GM18526 (cell line): ENCODE data around the gene VAPB.

Experiments
- POLR2A ChIP-seq: IDR thresholded peaks from 3 replicates; pipeline ENCODE4 v1.6.1; 2011; ENCODE audit not compliant: insufficient read length; ENCODE audit errors: extremely low read depth

VAPB gene

DNA sequence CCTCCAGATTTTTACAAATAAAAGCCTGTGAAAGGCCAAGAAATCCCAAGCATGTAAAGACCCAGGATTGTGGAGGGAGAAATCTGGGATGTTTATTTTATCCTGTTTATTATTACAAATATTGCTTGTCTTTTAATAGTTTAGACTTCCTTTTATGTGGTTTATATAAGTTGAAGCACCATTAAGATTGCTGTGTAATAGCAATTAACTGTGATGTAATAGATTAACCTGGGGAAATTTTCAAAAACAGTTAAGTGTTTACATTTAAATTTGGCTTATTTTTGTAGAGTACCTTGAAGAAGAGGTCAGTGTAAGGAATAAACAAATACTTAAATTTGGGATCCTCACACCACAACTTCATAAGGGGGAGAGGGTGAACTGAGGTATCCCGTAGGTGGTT, 27.0 kb downstream of the VAPB start:
- TF ChIP-seq POLR2A, result no peak

DNA sequence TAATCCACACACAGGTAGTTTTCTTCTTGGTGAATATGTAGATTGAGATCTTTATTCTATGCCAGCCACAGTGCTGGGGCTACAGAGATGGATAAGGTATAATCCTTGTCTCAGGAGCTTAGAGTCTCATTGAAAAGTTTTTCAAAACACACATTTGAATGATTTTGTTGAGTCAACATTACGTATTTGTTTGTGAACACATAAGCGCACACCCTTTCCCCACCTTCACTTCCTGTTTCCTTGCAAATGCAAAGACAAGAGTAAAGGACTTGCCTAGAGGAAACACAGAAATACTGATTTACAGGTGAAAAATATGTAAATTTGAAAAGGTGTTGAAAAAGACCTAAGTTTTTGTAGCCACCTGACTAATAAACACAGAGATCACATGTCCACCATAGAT, 27.8 kb downstream of the VAPB start:
- TF ChIP-seq POLR2A, result no peak

DNA sequence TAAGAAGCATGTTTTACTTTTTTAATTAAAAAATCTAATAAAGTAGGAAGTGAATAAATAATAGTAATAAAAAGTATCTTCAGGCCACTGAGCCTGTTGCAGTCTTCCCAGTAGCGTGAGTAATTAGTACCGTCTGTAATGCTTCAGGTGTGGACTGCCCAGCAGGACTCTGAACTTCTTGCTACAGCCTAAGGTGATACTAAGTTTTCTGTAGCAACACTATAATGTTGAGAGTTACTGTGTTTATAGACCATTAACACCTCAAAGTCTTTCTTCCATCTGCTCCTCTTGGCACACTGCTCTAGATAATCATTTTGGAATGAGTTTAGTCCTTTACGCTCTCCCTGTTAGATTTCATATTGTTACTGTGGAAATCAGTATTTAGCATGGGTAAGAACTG, 28.4 kb downstream of the VAPB start:
- TF ChIP-seq POLR2A, result no peak

DNA sequence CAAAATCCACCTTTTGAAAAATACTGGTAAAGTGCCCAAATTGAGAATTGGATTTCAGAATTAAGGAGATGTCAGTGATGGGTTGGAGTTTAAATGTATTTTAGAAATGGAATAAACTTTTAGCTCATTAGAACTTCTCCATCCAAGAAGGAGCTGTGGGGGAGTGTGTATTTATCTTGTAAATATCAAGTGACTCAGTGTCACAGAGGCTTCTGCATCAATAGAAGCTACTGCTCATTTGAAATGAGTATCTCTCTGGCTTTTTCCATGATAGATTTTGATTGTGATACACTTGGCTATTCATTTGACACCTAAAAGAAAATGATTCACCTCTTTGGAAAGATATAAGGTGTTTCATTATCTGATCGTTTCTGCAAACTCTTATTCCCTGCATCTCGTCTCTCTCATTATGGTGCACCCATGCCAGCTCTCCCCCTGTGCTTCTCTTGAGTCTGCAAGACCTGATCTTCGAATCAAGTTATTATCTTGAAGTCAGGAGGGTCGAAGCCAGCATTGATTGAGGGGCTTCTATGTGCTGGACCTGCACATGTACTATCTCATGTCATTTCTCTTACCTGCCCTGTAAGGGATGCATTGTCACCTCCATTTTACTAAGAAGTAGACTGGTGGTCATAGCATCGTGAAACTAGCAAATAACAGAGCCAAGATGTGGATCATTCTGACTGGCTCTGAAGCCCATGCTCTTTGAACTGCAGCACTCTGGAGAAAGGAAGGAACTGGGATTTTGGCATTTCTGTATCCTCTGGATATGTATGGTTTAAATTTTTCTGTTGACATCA, 30.1 kb downstream of the VAPB start:
- no peak for TF ChIP-seq POLR2A

DNA sequence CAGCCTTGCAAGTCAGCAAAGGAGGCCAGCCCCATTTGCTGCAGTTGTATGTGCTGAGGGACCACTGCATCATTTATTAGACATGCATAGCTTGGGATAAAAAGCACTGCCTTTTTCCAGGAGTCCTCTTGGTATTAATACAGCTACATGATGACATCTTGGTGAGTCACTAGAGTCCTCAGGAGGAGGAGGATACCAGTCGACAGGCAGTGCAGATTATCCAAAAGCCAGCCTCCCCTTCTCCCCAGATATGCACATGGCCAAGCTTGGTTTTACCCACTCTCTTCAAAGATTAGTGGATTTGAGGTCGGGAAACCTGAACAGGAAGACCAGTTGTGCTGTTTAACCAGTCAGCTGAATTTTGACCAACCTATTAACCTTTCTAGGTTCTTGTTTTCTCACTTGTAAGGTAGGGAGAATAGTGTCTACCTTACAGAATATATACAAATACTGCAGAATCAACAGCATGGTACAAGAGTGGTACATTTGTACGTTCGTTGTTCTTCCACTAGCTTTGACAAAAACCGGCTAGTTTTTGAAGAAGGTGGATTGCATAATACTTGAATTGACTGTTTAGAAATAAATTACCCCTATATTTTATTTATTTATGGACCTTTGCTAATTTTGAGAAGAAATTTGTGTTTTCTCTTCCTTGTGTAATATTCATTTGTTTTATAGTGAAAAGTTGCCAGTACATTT, 31.9 kb downstream of the VAPB start:
- TF ChIP-seq POLR2A, result no peak

DNA sequence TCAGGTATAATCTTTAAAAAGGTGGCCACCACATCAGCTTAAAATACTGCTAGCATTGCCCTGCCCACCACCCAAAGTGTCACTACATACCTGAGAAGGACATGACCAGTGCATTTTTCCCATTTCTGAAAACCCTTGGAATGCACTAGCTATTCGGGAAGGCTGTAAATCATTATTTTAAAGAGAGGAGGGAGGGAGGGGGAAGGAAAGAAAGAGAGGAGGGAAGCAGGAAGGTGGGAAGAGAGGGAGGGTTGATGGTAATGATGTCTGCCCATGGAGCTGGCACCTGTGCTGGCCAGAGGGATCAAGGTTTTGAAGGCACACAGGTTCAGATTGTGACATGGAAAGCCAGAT, 32.4 kb downstream of the VAPB start:
- TF ChIP-seq POLR2A, result no peak

DNA sequence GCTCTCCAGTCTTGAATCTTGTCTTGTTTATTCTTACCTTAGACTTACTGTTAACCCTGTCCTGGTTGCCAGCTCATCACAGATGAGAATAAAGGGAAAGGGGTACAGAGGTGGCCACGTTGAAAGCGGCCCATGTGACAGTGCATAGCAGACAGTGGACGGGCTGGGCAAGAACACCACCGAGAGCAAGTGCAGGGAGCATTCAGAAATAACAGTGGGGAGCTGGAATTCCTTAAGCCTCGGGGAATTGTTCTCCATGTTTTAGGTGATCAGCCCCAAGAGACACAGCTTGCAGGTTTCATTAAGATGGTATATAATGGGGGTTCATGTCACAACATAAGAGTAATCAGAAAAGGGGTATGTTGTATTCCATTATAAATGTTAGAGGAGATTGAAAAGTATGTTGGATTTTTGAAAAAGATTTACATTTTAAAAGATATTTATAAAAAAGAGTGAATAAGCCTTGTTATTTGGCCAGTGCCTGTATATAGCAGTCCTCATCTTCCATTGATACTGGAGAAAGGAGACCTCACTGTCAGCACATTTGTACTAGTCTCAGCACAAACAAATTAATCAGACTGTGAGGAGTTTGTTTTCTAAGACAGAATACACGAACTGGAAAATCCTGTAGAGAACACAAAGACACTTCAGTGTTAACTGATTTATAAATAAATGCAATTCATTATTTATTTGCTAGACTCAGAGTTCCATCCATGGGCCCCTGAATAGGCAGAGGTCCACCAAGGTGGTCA, 35.4 kb downstream of the VAPB start:
- TF ChIP-seq POLR2A, result no peak

DNA sequence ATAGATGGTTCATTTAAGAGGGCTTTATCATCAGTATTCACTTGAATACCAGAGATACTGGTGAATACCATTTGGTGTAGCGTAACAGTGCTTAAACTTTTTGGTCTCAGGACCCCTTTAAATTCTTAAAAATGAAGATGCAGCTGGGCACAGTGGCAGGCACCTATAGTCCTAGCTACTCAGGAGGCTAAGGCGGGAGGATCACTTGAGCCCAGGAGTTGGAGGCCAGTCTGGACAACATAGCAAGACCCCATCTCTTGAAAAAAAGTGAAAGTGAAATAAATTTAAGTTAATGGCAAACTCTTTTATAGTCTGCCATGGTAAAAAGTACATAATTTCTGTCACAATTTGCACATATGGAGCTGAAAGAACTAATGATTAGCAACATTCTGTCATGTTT, 39.3 kb downstream of the VAPB start:
- no peak for TF ChIP-seq POLR2A

DNA sequence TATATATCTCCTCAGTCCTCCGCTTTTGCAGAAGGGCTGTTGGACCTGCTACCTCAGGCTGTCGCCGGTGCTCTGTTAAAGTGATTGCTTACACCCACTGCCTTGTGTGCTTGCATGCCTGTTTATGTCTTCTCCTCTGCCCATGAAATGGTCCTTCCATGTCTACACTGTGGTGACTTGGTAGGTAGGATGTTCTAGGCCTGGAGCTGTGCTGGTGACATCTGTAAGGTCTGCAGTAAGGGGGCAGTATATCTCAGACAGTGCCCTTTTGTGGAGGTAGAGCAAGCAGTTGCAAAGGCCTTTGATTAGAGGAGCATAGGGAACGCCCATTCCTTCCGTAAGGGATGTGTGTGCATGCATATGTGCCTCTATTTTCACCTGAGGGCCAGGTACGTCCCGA, 40.3 kb downstream of the VAPB start:
- no peak for TF ChIP-seq POLR2A

DNA sequence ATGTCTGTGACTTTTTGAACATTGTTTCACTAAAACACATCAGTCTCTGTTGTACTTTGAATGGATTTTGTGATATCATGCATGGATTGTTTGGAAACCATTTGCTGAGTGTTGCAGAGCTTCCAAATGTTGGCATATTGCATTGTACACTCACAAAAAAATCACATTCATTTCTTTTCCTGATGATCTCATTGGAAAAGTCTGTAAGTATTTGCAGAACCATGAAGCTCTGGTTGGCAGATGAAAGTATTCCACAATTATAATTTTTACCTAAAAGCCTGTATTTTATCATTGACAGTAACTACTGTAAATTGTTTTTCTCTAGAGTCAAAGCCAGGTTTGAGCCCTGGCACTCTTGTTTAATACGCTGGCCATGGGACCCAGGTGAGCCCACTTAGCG, 42.1 kb downstream of the VAPB start:
- TF ChIP-seq POLR2A, result no peak

DNA sequence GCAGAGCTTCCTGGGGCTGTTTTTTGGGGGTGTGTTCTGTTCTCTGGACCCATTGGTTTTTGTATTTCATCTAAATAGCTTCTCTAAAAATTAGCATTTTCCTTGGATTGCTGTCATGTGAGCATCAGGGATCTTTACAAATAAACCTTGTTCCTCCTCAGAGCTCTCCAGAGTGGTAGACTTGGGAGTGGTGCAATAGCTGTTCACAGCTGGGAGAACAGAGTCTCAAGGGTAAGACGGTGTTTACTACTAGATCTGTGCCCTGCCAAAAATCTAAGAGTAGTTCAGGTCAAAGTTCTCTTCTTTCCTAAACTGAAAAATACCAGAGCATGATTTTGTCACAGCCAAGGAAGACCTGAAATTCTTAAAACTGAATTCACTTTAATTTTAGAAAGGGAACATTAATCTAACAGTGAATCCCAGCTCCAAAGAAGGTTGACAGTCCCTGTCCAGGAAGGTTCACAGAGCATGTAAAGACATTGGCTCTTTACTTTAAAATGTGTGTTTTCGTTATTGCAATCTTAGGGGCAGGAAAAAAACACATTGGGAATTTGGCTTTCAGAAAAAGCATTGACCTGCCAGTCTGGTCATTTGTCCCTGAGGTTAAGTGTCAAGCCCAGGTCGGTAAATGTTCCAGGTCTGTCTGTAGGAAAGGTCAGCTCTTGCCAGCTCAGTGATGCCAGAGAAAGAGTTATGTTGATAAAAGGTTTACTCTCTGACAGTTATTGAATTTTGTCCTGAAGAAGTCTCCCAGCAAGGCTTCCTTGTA, 43.3 kb downstream of the VAPB start:
- TF ChIP-seq POLR2A, result no peak

DNA sequence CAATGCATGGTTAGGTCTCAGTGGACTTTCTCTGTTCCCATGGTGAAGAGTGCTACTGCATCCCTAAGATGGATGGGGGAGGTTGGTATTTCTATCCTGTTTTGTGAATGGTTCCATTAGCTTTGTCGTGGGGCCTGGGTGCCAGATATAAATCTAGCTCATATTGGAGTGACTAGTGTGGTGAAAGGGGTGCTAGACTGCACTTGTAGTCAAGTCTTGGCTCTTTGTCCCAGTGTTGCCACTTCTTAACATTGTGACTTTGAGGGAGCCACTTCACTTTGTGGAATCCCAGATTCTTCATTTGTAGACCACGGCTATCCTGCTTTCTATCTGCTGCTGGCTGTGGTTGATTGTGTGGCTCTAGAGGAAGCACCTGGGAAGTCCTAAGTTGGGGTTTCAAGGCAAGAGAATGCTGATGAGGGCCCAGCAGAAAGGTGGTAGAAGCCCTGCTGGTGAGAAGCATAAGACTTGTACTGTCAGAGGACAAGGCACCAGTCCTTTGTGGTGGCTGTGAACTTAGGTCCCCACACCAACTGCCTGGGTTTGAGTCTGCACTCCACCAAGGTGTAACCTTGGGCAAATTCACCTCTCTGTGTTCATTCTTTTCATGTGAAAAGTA, 44.1 kb downstream of the VAPB start:
- TF ChIP-seq POLR2A, result no peak

DNA sequence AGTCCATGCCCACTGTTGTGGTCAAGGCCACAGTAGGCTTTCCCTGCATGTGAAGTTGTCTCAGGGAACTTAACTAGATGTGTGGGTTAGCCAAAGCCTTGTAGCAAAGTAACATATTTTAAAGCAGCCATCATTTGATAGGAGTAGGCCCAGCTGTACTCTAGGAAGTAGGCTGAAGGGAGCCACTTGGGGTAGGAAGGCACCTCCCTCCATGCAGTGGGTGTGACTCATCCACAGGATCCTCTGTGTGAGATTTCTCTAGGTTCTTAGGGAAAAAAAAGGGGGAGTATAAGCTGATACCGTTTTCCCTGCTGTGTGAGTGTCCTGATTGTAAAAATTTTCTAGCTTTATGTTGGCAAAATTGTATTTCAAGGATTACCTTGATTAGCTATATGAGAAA, 44.7 kb downstream of the VAPB start:
- TF ChIP-seq POLR2A, result no peak

DNA sequence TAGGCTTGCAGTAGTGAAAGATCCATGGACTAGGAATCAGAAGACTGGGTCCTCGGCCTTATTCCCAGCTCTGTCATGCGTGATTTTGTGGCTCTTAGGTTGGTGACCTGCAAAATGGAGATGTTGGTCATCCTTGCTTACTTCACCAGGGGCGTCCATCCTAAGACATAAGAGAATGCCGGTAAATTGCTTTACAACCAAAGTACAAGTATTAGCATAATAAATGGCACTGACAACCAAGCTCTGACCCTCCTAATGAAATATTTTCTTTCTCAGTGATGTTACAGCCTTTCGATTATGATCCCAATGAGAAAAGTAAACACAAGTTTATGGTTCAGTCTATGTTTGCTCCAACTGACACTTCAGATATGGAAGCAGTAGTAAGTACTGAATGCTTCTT, 45.3 kb downstream of the VAPB start:
- TF ChIP-seq POLR2A, result no peak

DNA sequence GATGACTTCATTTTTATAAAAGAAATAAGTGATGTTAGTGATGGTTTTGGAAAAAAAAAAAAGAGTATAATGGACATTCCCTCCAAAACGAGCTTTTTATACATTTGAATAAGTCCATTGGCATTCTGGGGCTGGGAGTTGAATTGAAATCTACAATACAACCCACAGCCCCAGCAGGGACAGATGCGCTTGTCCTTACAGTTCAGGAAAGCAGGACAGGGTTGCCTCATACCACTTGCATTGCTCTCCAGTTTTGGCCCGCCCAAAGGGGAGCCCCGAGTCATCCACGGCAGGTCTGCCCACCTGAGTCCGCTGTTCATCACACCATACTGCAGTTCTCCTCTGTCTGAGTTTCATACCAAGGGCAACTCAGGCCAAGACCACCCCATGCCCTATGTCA, 46.2 kb downstream of the VAPB start:
- TF ChIP-seq POLR2A, result no peak

DNA sequence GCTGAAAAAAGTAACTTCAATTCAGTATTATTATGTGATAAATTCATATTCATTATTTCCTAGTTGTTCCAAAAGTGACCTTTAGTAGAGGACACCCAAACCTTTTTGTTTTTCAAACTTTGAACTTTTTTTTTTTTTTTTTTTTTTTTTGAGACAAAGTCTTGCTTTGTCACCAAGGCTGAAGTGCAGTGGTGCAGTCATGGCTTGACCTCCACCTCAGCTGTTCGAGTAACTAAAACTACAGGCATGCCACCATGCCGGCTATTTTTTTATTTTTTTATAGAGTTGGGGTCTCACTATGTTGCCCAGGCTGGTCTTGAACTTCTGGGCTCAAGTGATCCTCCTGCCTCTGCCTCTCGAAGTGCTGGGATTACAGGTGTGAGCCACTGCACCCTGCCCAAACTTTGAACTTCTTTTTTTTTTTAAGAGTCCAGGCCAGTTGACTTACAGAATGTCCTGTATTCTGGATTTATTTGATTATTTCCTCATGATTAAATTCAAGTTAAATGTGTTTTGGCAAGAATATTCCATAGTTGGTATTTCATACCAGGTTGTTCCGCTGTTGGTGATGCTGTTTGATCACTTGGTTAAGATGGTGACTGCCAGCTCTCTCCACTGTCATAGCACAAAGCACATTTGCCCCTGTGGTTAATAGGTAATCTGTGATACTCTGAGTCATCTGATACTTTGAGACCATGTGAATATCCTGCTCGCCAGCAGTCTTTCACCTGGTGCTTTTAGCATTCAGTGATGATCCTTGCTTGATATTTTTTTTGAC, 48.0 kb downstream of the VAPB start:
- TF ChIP-seq POLR2A, result no peak
